G401.6 (cell line): ENCODE measurements around the gene UAP1L1.
"Not testable (repeated sequence)": the region's sequence is repeated elsewhere in the genome, so short reads cannot be mapped to it uniquely, and the experiment has no call there.

Experiments
- FAIRE-seq: peaks from 2 replicates; lab custom pipeline; 2012; peaks lifted over from hg19 to GRCh38; lab: Jason Lieb, UNC

UAP1L1 gene

GRCh38 chr9:137116027-137116507 lies 38.8 kb downstream of the UAP1L1 start:
- no peak for FAIRE-seq

GRCh38 chr9:137116728-137117127 lies 39.4 kb downstream of the UAP1L1 start:
- no peak for FAIRE-seq

DNA sequence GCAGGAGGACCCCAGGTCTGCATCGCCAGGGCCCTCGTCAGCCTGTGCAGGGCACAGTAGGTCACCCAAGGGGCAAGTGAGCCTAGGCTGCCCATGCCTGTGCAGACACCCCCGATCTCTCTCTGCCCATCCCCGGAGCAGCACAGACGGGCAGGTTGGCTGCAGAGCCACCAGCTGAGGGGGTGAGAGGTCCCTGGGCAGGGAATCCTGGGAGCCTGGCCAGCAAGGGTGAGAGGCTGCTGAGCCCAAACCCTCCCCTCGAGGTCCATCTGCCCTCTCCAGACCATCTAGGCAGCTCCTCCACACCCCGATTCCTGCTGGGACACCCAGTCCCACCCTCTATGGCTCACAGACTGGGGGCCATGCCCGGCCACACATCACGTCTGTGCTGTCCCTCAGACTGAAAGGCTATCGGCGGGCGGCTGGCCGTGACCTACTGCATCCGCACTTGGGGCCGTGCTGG lies 40.0 kb downstream of the UAP1L1 start:
- no peak for FAIRE-seq

- not testable (repeated sequence) for FAIRE-seq
These were observed 40.8 kb downstream of the UAP1L1 start for GRCh38 chr9:137118092-137118603.

GRCh38 chr9:137121927-137122795 lies 44.8 kb downstream of the UAP1L1 start:
- not testable (repeated sequence) for FAIRE-seq

DNA sequence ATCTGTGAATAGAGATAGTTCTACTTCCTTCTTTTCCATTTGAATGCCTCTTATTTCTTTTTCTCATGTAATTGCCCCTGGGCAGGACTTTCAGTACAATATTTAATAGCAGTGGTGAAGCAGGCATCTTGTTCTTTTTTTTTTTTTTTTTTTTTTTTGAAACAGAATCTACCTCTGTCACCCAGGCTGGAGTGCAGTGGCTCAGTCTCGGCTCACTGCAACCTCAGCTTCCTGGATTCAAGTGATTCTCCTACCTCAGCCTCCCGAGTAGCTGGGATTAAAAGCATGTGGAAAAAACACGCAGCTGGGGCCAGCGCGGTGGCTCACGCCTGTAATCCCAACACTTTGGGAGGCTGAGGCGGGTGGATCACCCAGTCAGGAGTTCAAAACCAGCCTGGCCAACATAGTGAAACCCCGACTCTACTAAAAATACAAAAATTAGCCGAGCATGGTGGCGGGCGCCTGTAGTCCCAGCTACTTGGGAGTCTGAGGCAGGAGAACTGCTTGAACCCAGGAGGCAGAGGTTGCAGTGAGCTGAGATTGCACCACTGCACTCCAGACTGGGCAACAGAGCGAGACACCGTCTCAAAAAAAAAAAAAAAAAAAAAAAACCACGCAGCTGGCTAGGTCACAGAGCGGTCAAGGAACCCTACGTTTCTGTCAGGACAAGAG lies 45.6 kb downstream of the UAP1L1 start:
- not testable (repeated sequence) for FAIRE-seq

- FAIRE-seq = no peak
These were observed 46.1 kb downstream of the UAP1L1 start for GRCh38 chr9:137123468-137123837.

DNA sequence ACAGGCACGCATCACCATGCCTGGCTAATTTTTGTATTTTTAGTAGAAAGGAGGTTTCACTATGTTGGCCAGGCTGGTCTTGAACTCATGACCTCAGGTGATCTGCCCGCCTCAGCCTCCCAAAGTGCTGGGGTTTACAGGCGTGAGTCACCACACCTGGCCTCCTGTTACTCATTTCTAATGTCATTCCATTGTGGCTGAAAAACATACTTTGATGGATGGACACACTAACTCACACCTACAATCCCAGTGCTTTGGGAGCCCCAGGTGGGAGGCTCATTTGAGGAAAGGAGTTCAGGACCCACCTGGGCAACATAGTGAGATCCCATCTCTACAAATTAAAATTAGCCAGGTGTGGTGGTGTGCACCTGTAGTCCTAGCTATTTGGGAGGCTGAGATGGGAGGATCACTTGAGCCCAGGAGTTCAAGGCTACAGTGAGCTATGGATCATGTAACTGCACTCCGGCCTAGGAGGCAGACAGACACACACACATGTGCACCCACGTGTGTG lies 46.7 kb downstream of the UAP1L1 start:
- not testable (repeated sequence) for FAIRE-seq

DNA sequence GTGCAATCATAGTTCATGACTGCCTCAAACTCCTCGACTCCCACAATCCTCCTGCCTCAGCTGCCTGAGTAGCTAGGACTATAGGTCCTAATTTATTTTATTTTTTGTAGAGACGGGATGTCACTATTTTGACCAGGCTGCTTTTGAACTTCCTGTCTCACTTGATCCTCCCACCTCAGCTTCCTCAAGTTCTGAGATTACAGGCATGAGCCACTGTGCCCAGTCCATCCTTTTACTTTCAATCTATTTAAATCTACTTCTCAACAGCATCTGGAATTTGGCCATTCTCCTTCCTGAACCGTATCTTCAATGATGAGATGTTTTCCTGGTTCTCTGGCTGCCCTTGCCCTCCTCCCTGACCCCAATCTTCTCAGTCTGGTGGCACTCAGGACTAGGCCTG lies 49.5 kb downstream of the UAP1L1 start:
- FAIRE-seq = no peak

DNA sequence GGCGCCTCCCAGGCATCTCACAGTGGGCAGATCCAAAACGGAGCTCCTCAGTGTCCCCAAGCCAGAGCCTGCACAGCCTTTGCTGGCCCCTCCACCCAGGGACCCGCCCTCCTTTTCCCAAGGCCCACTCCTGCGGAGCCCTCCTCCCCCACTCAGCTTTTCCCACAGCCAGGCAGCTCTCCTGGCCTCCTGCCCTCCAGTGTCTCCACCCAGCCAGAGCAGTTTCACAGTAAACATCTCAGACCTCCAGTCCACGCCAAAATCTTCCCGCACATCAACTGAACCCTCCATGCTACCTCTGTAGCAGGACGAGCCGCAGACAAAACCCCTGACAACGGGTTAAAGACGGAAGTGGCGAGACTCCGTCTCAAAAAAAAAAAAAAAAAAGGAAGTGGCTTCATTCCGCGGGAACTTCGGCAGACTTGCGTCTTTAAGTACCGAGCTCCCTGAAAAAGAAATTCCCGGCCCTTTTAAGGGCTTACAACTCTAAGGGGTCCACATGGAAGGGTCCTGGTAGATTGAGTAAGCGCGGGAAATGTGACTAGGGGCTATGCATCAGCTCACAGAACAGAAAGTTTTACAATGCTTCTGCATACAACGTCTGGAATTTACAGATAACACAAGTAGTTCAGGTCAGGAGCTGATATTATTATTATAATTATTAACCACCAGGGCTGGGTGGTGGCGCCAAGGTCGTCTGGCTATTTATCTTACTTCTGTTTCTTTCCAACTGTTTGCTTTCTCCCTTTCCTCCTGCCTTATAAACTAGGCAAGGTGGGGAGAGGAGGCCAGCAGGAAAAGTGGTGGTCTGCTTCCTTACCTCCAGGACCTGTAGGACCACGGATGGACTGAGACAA lies 50.2 kb downstream of the UAP1L1 start:
- no peak for FAIRE-seq

- FAIRE-seq = no peak
These were observed 51.0 kb downstream of the UAP1L1 start for GRCh38 chr9:137128158-137128861.

DNA sequence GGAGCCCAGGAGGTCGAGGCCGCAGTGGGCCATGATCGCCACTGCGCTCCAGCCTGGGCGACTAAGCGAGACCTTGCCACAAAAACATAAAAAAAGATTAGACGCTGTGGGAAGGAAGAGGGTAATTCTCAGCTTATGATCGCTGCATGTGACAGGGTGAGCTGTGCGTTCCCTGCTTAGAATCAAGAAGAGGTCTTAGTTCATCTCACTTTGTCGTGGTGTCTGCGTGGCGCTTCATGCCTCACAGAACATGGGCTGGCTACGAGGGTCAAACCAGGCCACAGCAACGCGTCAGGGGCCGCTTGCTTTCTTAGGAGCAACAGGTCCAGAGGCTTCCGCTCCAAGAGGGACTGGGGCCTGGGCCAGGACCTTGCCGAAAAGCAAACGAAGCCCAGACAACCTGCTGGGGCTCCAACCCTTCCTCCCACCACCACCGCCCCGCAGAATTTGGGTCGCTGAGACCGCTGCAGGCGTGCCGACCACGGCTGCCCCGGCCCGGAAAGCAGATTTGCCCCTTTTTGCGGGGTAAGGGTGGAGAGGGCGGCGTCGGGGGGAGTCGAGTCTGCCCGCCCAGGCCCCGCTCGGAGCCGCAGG lies 51.6 kb downstream of the UAP1L1 start:
- FAIRE-seq = no peak

DNA sequence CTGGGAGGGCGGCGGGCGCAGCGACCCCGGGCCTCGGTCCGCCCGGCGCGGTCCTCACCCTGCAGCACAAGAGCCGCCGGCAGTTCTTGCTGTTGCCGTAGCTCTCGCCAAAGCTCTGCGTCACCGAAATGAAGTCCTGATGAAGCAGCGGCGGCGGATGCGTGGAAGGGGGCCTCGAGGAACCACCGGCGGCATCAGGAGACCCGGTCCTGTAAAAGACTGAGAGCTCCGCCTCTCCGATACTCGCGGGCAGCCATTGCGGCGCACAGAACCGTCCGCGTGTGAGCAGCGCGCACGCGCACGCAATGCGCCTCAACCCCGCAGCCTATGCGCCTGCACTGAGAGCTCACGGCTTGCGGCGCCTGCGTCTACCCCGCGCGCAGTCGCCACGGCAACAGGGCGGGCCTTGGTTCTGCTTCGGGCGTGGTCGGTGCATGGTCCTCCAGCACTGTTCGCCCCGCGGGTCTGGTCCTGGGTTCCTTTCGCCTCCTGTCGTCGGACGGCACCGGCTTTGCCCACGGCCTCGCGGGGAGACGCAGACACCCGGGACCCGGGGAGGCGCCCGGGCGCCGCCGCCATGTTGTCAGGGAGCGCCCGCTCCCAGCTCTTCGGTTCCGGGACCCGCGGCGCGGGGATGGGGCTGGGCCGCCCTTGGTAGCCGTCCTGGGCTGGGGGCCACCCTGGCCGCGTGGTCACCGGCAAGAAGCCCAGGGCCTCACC lies 52.3 kb downstream of the UAP1L1 start:
- FAIRE-seq = peak; percentile 66

DNA sequence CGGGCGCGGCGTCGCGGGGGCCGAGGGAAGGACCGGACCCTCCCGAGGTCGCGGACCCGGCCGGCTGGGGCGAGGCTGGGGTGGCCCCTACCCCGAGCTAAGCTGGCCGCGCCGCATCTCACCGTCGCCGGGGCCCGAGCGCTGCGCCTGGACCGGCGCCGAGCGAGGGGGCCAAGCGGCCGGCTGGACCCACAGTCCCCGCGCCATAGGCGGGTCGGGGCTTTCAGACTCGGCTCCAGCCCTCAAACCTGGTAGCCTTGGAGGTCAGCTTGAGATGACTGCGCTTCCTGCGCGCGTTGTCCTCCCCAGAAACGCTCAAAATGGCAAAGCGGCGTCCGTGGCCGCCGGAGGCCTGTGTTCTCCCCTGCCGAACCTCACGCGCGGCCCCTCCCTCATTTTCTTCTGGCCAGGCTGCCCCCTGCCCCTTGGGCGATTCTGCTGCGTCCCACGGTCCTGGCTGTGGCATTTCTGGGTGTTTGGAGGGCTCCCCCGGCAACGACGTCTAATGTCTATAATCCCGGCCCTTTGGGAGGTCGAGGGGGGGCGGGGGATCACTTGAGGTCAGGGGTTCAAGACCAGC lies 52.9 kb downstream of the UAP1L1 start:
- FAIRE-seq = no peak
